ENCODE data around the gene RUBCNL.
"Not testable (repeated sequence)": the region's sequence is repeated elsewhere in the genome, so short reads cannot be mapped to it uniquely, and the experiment has no call there.

The RUBCNL gene

GRCh38 chr13:46387064-46387851 lies at the start of gene RUBCNL:
Gene RUBCNL, minus strand, starts transcription at chr13:46387252. Its CDS starts 14,777 bp downstream, at chr13:46372475.
- H3K9me3 ChIP-seq (ENCODE audit: control insufficient read depth, insufficient read depth, low read length): no peaks in the 10 kb centered on the region
- no peak for DNase-seq (ENCODE audit: low read depth, low spot score)
- peak within 1 kb of the TSS; percentile 56; the same call in 1 of the 2 replicates for H3K4me3 ChIP-seq (ENCODE audit: low read length)
- peaks cover 11% of the 10 kb centered on the region for H3K27me3 ChIP-seq (ENCODE audit: control insufficient read depth, insufficient read depth, low read length)
- WGBS (ENCODE audit: insufficient coverage, insufficient read length): no CpG with 5 or more reads among the region's 70 CpGs
- peaks cover 5% of the 10 kb centered on the region; the same call in 1 of the 2 replicates for H3K4me1 ChIP-seq (ENCODE audit: control insufficient read depth, insufficient read depth, low read length)
- H3K36me3 ChIP-seq (ENCODE audit: control insufficient read depth, insufficient read depth, low read length): no peaks in the 10 kb centered on the region
- H3K27ac ChIP-seq (ENCODE audit: low read length): no peak within 1 kb of the TSS

- not testable (repeated sequence) for H3K27ac ChIP-seq (ENCODE audit: low read length); H3K9me3 ChIP-seq (ENCODE audit: control insufficient read depth, insufficient read depth, low read length); H3K4me1 ChIP-seq (ENCODE audit: control insufficient read depth, insufficient read depth, low read length); H3K4me3 ChIP-seq (ENCODE audit: low read length); H3K36me3 ChIP-seq (ENCODE audit: control insufficient read depth, insufficient read depth, low read length); H3K27me3 ChIP-seq (ENCODE audit: control insufficient read depth, insufficient read depth, low read length); DNase-seq (ENCODE audit: low read depth, low spot score)
- WGBS (ENCODE audit: insufficient coverage, insufficient read length): no CpG with 5 or more reads among the region's 2 CpGs
Measured at GRCh38 chr13:46429558-46429957, 42.5 kb upstream of the RUBCNL start.

GRCh38 chr13:46405457-46405856 lies 18.4 kb upstream of the RUBCNL start:
- Histone ChIP-seq H3K9me3 (ENCODE audit: control insufficient read depth, insufficient read depth, low read length) (no peaks in the 10 kb centered on the region), H3K36me3 (ENCODE audit: control insufficient read depth, insufficient read depth, low read length) (no peaks in the 10 kb centered on the region), H3K27ac (ENCODE audit: low read length) (no peak overlapping the region), H3K27me3 (ENCODE audit: control insufficient read depth, insufficient read depth, low read length) (no peaks in the 10 kb centered on the region), H3K4me3 (ENCODE audit: low read length) (no peak overlapping the region), H3K4me1 (ENCODE audit: control insufficient read depth, insufficient read depth, low read length) (no peaks in the 10 kb centered on the region)
- DNase-seq (ENCODE audit: low read depth, low spot score): no peak

GRCh38 chr13:46404733-46405100 lies 17.7 kb upstream of the RUBCNL start:
- Histone ChIP-seq H3K27ac (ENCODE audit: low read length) (no peak overlapping the region), H3K36me3 (ENCODE audit: control insufficient read depth, insufficient read depth, low read length) (no peaks in the 10 kb centered on the region), H3K4me1 (ENCODE audit: control insufficient read depth, insufficient read depth, low read length) (no peaks in the 10 kb centered on the region), H3K27me3 (ENCODE audit: control insufficient read depth, insufficient read depth, low read length) (no peaks in the 10 kb centered on the region), H3K4me3 (ENCODE audit: low read length) (no peak overlapping the region), H3K9me3 (ENCODE audit: control insufficient read depth, insufficient read depth, low read length) (no peaks in the 10 kb centered on the region)
- no peak for DNase-seq (ENCODE audit: low read depth, low spot score)
- WGBS (ENCODE audit: insufficient coverage, insufficient read length): no CpG with 5 or more reads among the region's 1 CpG

GRCh38 chr13:46403851-46404732 lies 17.0 kb upstream of the RUBCNL start:
- no peaks in the 10 kb centered on the region for H3K9me3 ChIP-seq (ENCODE audit: control insufficient read depth, insufficient read depth, low read length)
- no CpG with 5 or more reads among the region's 8 CpGs for WGBS (ENCODE audit: insufficient coverage, insufficient read length)
- no peak for DNase-seq (ENCODE audit: low read depth, low spot score)
- no peaks in the 10 kb centered on the region for H3K4me1 ChIP-seq (ENCODE audit: control insufficient read depth, insufficient read depth, low read length)
- no peak overlapping the region for H3K4me3 ChIP-seq (ENCODE audit: low read length)
- H3K36me3 ChIP-seq (ENCODE audit: control insufficient read depth, insufficient read depth, low read length): no peaks in the 10 kb centered on the region
- H3K27me3 ChIP-seq (ENCODE audit: control insufficient read depth, insufficient read depth, low read length): no peaks in the 10 kb centered on the region
- no peak overlapping the region for H3K27ac ChIP-seq (ENCODE audit: low read length)

GRCh38 chr13:46402178-46402577 lies 15.1 kb upstream of the RUBCNL start:
- Histone ChIP-seq H3K36me3 (ENCODE audit: control insufficient read depth, insufficient read depth, low read length) (no peaks in the 10 kb centered on the region), H3K27me3 (ENCODE audit: control insufficient read depth, insufficient read depth, low read length) (no peaks in the 10 kb centered on the region), H3K9me3 (ENCODE audit: control insufficient read depth, insufficient read depth, low read length) (no peaks in the 10 kb centered on the region), H3K4me3 (ENCODE audit: low read length) (no peak overlapping the region), H3K4me1 (ENCODE audit: control insufficient read depth, insufficient read depth, low read length) (no peaks in the 10 kb centered on the region), H3K27ac (ENCODE audit: low read length) (no peak overlapping the region)
- WGBS (ENCODE audit: insufficient coverage, insufficient read length): no CpG with 5 or more reads among the region's 2 CpGs
- DNase-seq (ENCODE audit: low read depth, low spot score): no peak

- Histone ChIP-seq H3K27me3 (ENCODE audit: control insufficient read depth, insufficient read depth, low read length) (no peaks in the 10 kb centered on the region), H3K4me3 (ENCODE audit: low read length) (no peak overlapping the region), H3K9me3 (ENCODE audit: control insufficient read depth, insufficient read depth, low read length) (no peaks in the 10 kb centered on the region), H3K4me1 (ENCODE audit: control insufficient read depth, insufficient read depth, low read length) (no peaks in the 10 kb centered on the region), H3K36me3 (ENCODE audit: control insufficient read depth, insufficient read depth, low read length) (no peaks in the 10 kb centered on the region), H3K27ac (ENCODE audit: low read length) (no peak overlapping the region)
- no peak for DNase-seq (ENCODE audit: low read depth, low spot score)
- WGBS (ENCODE audit: insufficient coverage, insufficient read length): no CpG with 5 or more reads among the region's 1 CpG
Measured at GRCh38 chr13:46401432-46401831, 14.4 kb upstream of the RUBCNL start.

GRCh38 chr13:46396341-46396740 lies 9.3 kb upstream of the RUBCNL start:
- H3K4me1 ChIP-seq (ENCODE audit: control insufficient read depth, insufficient read depth, low read length): no peaks in the 10 kb centered on the region
- no peak overlapping the region for H3K4me3 ChIP-seq (ENCODE audit: low read length)
- no peak for DNase-seq (ENCODE audit: low read depth, low spot score)
- H3K9me3 ChIP-seq (ENCODE audit: control insufficient read depth, insufficient read depth, low read length): no peaks in the 10 kb centered on the region
- no peaks in the 10 kb centered on the region for H3K27me3 ChIP-seq (ENCODE audit: control insufficient read depth, insufficient read depth, low read length)
- no peaks in the 10 kb centered on the region for H3K36me3 ChIP-seq (ENCODE audit: control insufficient read depth, insufficient read depth, low read length)
- H3K27ac ChIP-seq (ENCODE audit: low read length): no peak overlapping the region

- WGBS (ENCODE audit: insufficient coverage, insufficient read length): no CpG with 5 or more reads among the region's 2 CpGs
- Histone ChIP-seq H3K36me3 (ENCODE audit: control insufficient read depth, insufficient read depth, low read length) (no peaks in the 10 kb centered on the region), H3K27me3 (ENCODE audit: control insufficient read depth, insufficient read depth, low read length) (no peaks in the 10 kb centered on the region; the same call in 1 of the 2 replicates), H3K4me1 (ENCODE audit: control insufficient read depth, insufficient read depth, low read length) (0 out of 2 replicates have a peak, but pooled peaks cover 1% of the 10 kb centered on the region), H3K4me3 (ENCODE audit: low read length) (no peak overlapping the region), H3K27ac (ENCODE audit: low read length) (no peak overlapping the region), H3K9me3 (ENCODE audit: control insufficient read depth, insufficient read depth, low read length) (no peaks in the 10 kb centered on the region)
- no peak for DNase-seq (ENCODE audit: low read depth, low spot score)
Measured at GRCh38 chr13:46392967-46393366, 5.9 kb upstream of the RUBCNL start.

- Histone ChIP-seq H3K9me3 (ENCODE audit: control insufficient read depth, insufficient read depth, low read length) (no peaks in the 10 kb centered on the region), H3K36me3 (ENCODE audit: control insufficient read depth, insufficient read depth, low read length) (no peaks in the 10 kb centered on the region), H3K4me1 (ENCODE audit: control insufficient read depth, insufficient read depth, low read length) (peaks cover 5% of the 10 kb centered on the region; the same call in 1 of the 2 replicates), H3K27ac (ENCODE audit: low read length) (no peak overlapping the region), H3K4me3 (ENCODE audit: low read length) (no peak overlapping the region), H3K27me3 (ENCODE audit: control insufficient read depth, insufficient read depth, low read length) (peaks cover 11% of the 10 kb centered on the region)
- DNase-seq (ENCODE audit: low read depth, low spot score): no peak
- no CpG with 5 or more reads among the region's 9 CpGs for WGBS (ENCODE audit: insufficient coverage, insufficient read length)
Measured at GRCh38 chr13:46389457-46390451, 2.7 kb upstream of the RUBCNL start.
